GM23338 (cell line): ENCODE data around the gene RNF6. TPM values are rescaled to one million over a fixed set of nuclear protein-coding genes. Genes with fewer than 3 reads are reported as not detected.

Source experiments
- polyA plus RNA-seq: library from polyadenylated mRNA; unstranded; fragments of >200 nt; fragmentation: Nextera tagmentation; extraction: Ambion mirVana; gene quantifications from 2 replicates; pipeline ENCODE4 v1.2.1, GENCODE V29; 2016
- total RNA-seq: library from RNA; depleted of rRNA; stranded (reverse); fragments of >200 nt; shearing (Covaris generic); gene quantifications from 2 replicates; pipeline ENCODE4 v1.2.3, GENCODE V29; 2014; rRNA removed

RNF6 gene
- total and polyA plus RNA-seq, 2 experiments from 2014 or later: 11.8 to 18.8 TPM

Other genes with a start within 250 kb of the RNF6 start
- gene SHISA2, start 170.3 kb downstream of the RNF6 start, total RNA-seq: 33.4 and 37.4 TPM in 2 replicates
- 17.9 and 18.2 TPM in 2 replicates for gene SHISA2, start 170.3 kb downstream of the RNF6 start, polyA plus RNA-seq
- 24.0 and 27.6 TPM in 2 replicates for gene CDK8, start 31.8 kb upstream of the RNF6 start, total RNA-seq
- 13.6 and 15.7 TPM in 2 replicates for gene CDK8, start 31.8 kb upstream of the RNF6 start, polyA plus RNA-seq